Mesenteric fat pad (tissue), 1 donor: ENCODE results near the gene RAB1A. TPM values are rescaled to one million over a fixed set of nuclear protein-coding genes. Genes with fewer than 3 reads are reported as not detected.
"Not testable (repeated sequence)": the region's sequence is repeated elsewhere in the genome, so short reads cannot be mapped to it uniquely, and the experiment has no call there.

Experiments used
- DNase-seq: peaks from one replicate; pipeline ENCODE4 v3.0.0-alpha.2; 2020; ENCODE audit warnings: low spot score
- long read RNA-seq: library from polyadenylated mRNA; unstranded; transcript quantifications from one replicate; pipeline ENCODE4 v2.0.0, GENCODE V29; 2020
- total RNA-seq: library from RNA; stranded (reverse); fragmentation: NEBNext Ultra II Directional; extraction: Animal tissue kit (Norgen Biotek cat#: 25700); gene quantifications from one replicate; pipeline ENCODE4 v1.2.1, GENCODE V29; 2021
- donor health status: DM: yes; HTN: yes; CAD: no.

The RAB1A gene
- 216 TPM for total RNA-seq
- long read RNA-seq, transcript RAB1A-203 (6 exons, 2,447 nt) = major isoform, 465 of 518 reads
- long read RNA-seq, partial matches to known transcripts = 14 of 518 reads
- long read RNA-seq, other reads (novel, unspliced or antisense) = 37 of 518 reads

GRCh38 chr2:65129826-65130663, at the start of gene RAB1A:
TSS of gene RAB1A (minus strand) at chr2:65130106. CDS start at chr2:65129915, 191 bp downstream.
- DNase-seq = peak; percentile 100

- DNase-seq = no peak
Observed at GRCh38 chr2:65177751-65178442, 48.0 kb upstream of the RAB1A start.

- no peak for DNase-seq
Observed at GRCh38 chr2:65175894-65176530, 46.1 kb upstream of the RAB1A start.

GRCh38 chr2:65174031-65174430, 44.1 kb upstream of the RAB1A start:
- DNase-seq = not testable (repeated sequence)

GRCh38 chr2:65172994-65173790, 43.3 kb upstream of the RAB1A start:
- DNase-seq = no peak

- not testable (repeated sequence) for DNase-seq
Observed at GRCh38 chr2:65170611-65171477, 40.9 kb upstream of the RAB1A start.

GRCh38 chr2:65169760-65170136, 39.8 kb upstream of the RAB1A start:
- no peak for DNase-seq

- DNase-seq = no peak
Observed at GRCh38 chr2:65165558-65165957, 35.7 kb upstream of the RAB1A start.

- no peak for DNase-seq
Observed at GRCh38 chr2:65164426-65164891, 34.6 kb upstream of the RAB1A start.

GRCh38 chr2:65161551-65162100, 31.7 kb upstream of the RAB1A start:
- no peak for DNase-seq

- DNase-seq = no peak
Observed at GRCh38 chr2:65159906-65160305, 30.0 kb upstream of the RAB1A start.

- no peak for DNase-seq
Observed at GRCh38 chr2:65159261-65159660, 29.4 kb upstream of the RAB1A start.

- no peak for DNase-seq
Observed at GRCh38 chr2:65158557-65158956, 28.7 kb upstream of the RAB1A start.

GRCh38 chr2:65157856-65158255, 27.9 kb upstream of the RAB1A start:
- not testable (repeated sequence) for DNase-seq

GRCh38 chr2:65156041-65156440, 26.1 kb upstream of the RAB1A start:
- no peak for DNase-seq

GRCh38 chr2:65153515-65153914, 23.6 kb upstream of the RAB1A start:
- DNase-seq = no peak

- DNase-seq = no peak
Observed at GRCh38 chr2:65146078-65146477, 16.2 kb upstream of the RAB1A start.

GRCh38 chr2:65144571-65144970, 14.7 kb upstream of the RAB1A start:
- DNase-seq = no peak

GRCh38 chr2:65142515-65142914, 12.6 kb upstream of the RAB1A start:
- no peak for DNase-seq
